ENCODE measurements around the gene DDX43.

- TF ChIP-seq CTCF (IDR thresholded peaks at IDR 0.05) (no peak), POLR2A (IDR thresholded peaks at IDR 0.05) (no peak)
These were observed 1.4 kb upstream of the DDX43 start for GRCh38 chr6:73393278-73393677.
